GM12872 (cell line): ENCODE data around the gene DPP10.

Source experiments
- TF ChIP-seq, protein P1 (sequence below): IDR thresholded peaks from 3 replicates; pipeline ENCODE4 v1.5.1; 2011; ENCODE audit warnings: low read depth, mild to moderate bottlenecking, low read length, moderate library complexity; ENCODE audit not compliant: insufficient read depth

Gene DPP10

GRCh38 chr2:114800371-114800770 is 357.9 kb downstream of the DPP10 start:
- TF ChIP-seq, protein P1, sequence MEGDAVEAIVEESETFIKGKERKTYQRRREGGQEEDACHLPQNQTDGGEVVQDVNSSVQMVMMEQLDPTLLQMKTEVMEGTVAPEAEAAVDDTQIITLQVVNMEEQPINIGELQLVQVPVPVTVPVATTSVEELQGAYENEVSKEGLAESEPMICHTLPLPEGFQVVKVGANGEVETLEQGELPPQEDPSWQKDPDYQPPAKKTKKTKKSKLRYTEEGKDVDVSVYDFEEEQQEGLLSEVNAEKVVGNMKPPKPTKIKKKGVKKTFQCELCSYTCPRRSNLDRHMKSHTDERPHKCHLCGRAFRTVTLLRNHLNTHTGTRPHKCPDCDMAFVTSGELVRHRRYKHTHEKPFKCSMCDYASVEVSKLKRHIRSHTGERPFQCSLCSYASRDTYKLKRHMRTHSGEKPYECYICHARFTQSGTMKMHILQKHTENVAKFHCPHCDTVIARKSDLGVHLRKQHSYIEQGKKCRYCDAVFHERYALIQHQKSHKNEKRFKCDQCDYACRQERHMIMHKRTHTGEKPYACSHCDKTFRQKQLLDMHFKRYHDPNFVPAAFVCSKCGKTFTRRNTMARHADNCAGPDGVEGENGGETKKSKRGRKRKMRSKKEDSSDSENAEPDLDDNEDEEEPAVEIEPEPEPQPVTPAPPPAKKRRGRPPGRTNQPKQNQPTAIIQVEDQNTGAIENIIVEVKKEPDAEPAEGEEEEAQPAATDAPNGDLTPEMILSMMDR = no peak

DNA sequence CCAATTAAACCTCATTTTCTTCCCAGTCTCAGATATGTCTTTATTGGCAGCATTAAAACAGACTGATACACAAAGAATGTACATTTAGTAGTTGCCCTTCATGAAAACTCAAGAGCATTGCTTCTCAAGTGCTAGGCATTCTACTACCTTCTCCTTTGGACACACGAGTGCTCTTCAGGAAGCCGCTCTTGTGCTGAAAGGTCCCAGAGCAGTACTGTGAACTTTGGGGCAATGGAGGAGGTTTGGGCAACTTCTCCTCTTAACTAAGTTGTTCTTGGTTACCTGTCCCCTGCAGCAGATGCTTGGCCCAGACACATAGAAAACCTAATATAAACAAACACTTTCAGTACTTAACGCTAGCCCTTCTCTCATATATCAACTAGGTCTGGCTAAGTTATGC is 362.8 kb downstream of the DPP10 start:
- TF ChIP-seq, protein P1 = no peak

GRCh38 chr2:114810092-114810491 is 367.7 kb downstream of the DPP10 start:
- TF ChIP-seq, protein P1 = no peak

DNA sequence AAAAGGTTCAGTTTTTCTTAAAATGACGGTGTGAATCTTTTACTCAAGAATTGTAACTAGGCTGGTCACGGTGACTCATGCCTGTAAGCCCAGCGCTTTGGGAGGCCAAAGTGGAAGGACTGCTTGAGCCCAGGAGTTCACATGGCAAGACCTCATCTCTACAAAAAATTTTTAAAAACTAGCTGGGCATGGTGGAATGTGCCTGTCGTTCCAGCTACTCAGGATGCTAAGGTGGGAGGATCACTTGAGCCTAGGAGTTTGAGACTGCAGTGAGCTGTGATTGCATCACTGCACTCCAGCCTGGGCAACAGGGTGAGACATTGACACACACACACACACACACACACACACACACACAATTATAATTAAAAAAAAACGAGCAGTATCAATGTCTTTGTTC is 369.8 kb downstream of the DPP10 start:
- TF ChIP-seq, protein P1 = no peak

DNA sequence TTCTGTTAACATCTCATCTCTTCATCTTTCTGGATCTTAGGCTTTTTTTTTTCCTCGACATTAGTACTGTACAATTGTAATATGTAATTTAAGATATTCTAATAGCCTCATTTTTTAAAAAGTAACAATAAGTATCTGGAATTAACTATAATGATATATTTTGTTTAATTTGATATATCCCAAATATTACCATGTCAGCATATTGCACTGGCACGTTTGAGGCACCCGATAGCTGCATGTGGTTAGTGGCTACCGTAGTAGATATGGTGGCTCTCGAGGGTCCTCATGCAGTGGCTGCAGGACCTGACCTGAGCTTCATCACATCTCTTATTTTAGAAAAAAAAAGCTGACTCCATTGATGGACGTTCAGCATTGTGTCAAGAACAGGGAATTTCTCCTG is 371.9 kb downstream of the DPP10 start:
- TF ChIP-seq, protein P1 = no peak

GRCh38 chr2:114821055-114821454 is 378.6 kb downstream of the DPP10 start:
- TF ChIP-seq, protein P1 = no peak

DNA sequence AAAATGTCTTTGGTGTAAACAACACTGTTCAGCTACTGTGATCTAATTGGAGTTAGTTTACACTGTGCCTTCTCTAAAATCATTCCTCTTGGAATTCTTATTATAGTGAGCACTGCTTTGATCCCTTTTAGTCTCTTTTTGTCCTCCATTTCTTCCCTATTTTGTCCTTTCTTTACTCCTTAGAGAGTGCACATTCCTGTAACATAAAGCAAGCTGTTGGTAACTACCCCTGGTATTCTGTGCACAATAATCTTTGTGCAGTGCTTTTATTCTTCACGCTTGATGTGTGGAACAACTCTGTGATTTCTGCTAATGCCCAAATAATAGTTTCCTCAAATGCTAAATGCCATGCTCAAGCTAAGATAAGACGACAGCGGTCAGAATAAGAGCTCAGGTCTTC is 401.5 kb downstream of the DPP10 start:
- TF ChIP-seq, protein P1 = no peak

DNA sequence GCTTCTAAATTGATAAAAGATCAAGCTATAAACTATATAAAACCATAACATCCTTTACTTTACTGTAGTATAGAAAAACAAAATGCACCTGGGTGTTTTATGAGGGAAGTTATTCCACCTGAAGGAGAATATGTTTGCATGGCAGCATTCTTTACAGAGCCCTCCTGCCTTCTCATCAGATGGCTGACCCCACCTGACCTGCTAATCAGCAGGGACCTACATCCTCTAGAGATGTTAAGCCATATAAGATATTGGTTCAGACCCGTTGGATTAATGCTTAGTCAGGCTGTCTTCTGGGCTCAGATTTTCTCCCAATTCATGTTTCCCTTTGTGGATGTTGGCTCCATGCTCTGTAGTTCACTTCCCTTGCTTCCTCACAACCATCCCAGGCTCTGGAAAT is 414.8 kb downstream of the DPP10 start:
- TF ChIP-seq, protein P1 = no peak
